SK-N-SH treated with all-trans-retinoic acid at 6 μM for 48 hours (cell line): ENCODE measurements around the gene GRIK3.

ENCODE experiments used
- ARNTL ChIP-seq: fragments of 450-650 bp; formaldehyde crosslinking; IDR thresholded peaks from 2 replicates; pipeline ENCODE4 v1.5.0; 2020; ENCODE audit warnings: low read depth, mild to moderate bottlenecking, moderate library complexity, borderline replicate concordance
- CREB5 ChIP-seq: fragments of 250-450 bp; sonication (Bioruptor Pico); IDR thresholded peaks from 2 replicates; pipeline ENCODE4 v1.5.1; 2020; ENCODE audit warnings: low read depth, mild to moderate bottlenecking, moderate library complexity
- CSDC2 ChIP-seq: fragments of 250-450 bp; sonication (Bioruptor Pico); IDR thresholded peaks from 2 replicates; pipeline ENCODE4 v1.5.0; 2020; ENCODE audit warnings: mild to moderate bottlenecking, moderate library complexity
- ESRRG ChIP-seq: fragments of 250-450 bp; sonication (Bioruptor Pico); IDR thresholded peaks from 2 replicates; pipeline ENCODE4 v1.6.1; 2021; ENCODE audit warnings: mild to moderate bottlenecking
- ISL1 ChIP-seq: fragments of 250-450 bp; sonication (Bioruptor Pico); IDR thresholded peaks from 2 replicates; pipeline ENCODE4 v2.1.2; 2022; ENCODE audit warnings: mild to moderate bottlenecking, moderate library complexity
- PATZ1 ChIP-seq: fragments of 250-450 bp; sonication (Bioruptor Pico); IDR thresholded peaks from 2 replicates; pipeline ENCODE4 v1.8.0; 2020; ENCODE audit warnings: mild to moderate bottlenecking, moderate library complexity, borderline replicate concordance
- POU6F1 ChIP-seq: fragments of 250-450 bp; sonication (Bioruptor Pico); IDR thresholded peaks from 2 replicates; pipeline ENCODE4 v1.8.0; 2021; ENCODE audit warnings: low read depth, mild to moderate bottlenecking, moderate library complexity, borderline replicate concordance
- RARB ChIP-seq: fragments of 250-450 bp; sonication (Bioruptor Pico); IDR thresholded peaks from 2 replicates; pipeline ENCODE4 v1.8.0; 2021; ENCODE audit warnings: mild to moderate bottlenecking, moderate library complexity
- ZFP3 ChIP-seq: fragments of 250-450 bp; sonication (Bioruptor Pico); IDR thresholded peaks from 2 replicates; pipeline ENCODE4 v1.5.0; 2020; ENCODE audit warnings: mild to moderate bottlenecking, moderate library complexity
- ZNF70 ChIP-seq: fragments of 450-650 bp; formaldehyde crosslinking; IDR thresholded peaks from 2 replicates; pipeline ENCODE4 v1.5.0; 2020; ENCODE audit warnings: mild to moderate bottlenecking, moderate library complexity
- ZNF8 ChIP-seq: fragments of 450-650 bp; formaldehyde crosslinking; IDR thresholded peaks from 2 replicates; pipeline ENCODE4 v1.5.0; 2020; ENCODE audit warnings: mild to moderate bottlenecking, moderate library complexity

- TF ChIP-seq PATZ1 (CRISPR knock-in tag) (no peak), CREB5 (no peak), CSDC2 (CRISPR knock-in tag) (no peak), POU6F1 (CRISPR knock-in tag) (no peak), ZNF70 (no peak), ZFP3 (CRISPR knock-in tag) (no peak), ARNTL (CRISPR knock-in tag) (no peak), ISL1 (CRISPR knock-in tag) (no peak), RARB (no peak), ZNF8 (CRISPR knock-in tag) (no peak), ESRRG (CRISPR knock-in tag) (no peak)
Measured at GRCh38 chr1:36760081-36760480, 274.2 kb downstream of the GRIK3 start.
